Astrocyte (in vitro differentiated cells and primary cell): Measurements from ENCODE around the gene CHSY1.

Experiments
- CTCF ChIP-seq: IDR thresholded peaks from 2 replicates; pipeline ENCODE4 v1.5.1; 2011; ENCODE audit warnings: low read depth, mild to moderate bottlenecking, inconsistent platforms, low read length, moderate library complexity; ENCODE audit not compliant: insufficient read depth
- EZH2 ChIP-seq: IDR thresholded peaks from 2 replicates; pipeline ENCODE4 v1.6.1; 2012; ENCODE audit warnings: mild to moderate bottlenecking, low read length, inconsistent platforms; ENCODE audit not compliant: insufficient read depth

GRCh38 chr15:101250341-101250831 is 1.5 kb downstream of the CHSY1 start:
- no peak for TF ChIP-seq CTCF
- TF ChIP-seq EZH2 = no peak
